Stimulated activated CD4-positive, alpha-beta T cell treated with anti-CD3 and anti-CD28 coated beads, Interleukin-1b, Interleukin-23, amount 100 ng/mL, for 48 hours (primary cell): ENCODE data around the gene SLC22A4.

ENCODE experiments used
- DNase-seq: peaks from one replicate; pipeline ENCODE4 v3.0.0-alpha.2; 2020

Gene SLC22A4

DNA sequence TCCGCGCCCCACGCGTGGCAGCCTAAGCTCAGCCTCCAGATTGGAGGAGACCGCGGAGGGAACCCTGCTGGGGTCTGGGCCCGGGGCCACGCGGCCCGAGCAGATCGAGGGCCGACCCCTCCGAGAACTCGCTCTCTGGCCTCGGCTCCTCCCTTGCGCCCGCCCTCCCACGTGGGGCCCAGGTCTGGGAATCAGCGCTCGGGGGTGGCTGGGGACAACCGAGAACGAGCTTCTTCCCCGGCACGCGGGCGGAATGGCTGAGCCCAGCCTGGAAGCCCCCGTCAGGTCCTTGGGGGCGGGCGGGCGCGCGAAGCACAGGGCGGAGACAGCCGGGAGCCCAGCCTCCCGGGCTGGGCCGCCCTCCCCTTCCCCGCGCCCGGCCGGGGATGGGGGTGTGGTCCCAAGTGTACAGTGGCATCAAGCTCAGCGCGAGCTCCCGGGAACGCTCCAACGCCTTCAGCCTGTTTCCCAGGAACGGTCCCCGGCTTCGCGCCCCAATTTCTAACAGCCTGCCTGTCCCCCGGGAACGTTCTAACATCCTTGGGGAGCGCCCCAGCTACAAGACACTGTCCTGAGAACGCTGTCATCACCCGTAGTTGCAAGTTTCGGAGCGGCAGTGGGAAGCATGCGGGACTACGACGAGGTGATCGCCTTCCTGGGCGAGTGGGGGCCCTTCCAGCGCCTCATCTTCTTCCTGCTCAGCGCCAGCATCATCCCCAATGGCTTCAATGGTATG lies at the start of gene SLC22A4:
SLC22A4 (plus strand) TSS at position 403 of the 736 bp plus-strand sequence; CDS start at position 626, 223 bp downstream.
- DNase-seq = peak; percentile 88

DNA sequence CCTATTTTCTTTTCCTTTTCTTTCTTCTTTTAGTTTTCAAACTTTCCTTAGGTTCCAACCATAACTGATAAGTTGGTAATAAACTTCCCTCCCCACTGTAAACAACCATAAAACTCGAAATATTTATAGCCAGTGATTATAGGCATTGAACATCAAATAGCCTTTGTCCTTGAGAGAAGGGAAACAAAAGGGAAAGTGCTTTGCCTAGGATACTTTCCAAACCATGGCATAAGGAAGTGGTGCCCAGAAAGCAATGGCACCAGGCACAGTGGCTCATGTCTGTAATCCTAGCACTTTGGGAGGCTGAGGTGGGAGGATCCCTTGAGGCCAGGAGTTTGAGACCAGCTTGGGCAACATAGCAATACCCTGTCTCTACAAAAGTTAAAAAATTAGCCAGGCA lies 48.6 kb upstream of the SLC22A4 start:
- DNase-seq = no peak

DNA sequence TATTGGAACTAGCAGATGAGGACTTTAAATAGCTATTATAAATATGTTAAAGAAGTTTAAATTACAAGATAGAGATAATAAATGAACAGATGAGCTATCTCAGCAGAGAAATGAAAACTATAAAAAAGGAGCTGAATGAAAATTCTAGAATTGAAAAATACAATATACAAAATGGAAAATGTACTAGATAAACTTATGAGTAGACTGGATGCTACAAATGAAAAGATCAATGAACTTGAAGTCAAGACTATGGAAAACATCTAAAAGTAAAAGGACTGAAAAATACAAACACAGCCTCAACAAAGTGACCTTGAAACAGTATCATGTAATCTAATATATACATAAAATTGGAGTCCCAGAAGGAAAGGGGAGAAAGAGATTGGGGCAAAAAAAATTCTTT lies 47.4 kb upstream of the SLC22A4 start:
- no peak for DNase-seq

DNA sequence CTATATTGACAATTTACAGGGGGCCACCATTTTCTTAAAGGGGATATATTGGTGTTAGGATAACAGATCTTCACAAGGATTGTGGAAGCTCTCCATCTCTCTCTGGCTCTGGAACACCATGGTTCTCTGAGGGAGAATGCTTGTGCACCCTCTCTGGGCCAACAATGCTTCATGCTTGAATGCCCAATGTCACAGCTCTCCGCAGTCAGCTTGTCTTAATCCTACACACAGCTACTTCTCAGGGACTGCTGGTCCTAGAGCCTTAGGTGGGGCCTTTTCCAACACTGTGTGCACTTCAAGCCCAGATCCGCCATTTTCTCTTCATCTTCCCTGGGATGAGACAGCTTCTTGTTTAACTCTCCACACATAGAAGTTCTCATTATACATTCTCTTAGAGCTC lies 43.6 kb upstream of the SLC22A4 start:
- DNase-seq = no peak

DNA sequence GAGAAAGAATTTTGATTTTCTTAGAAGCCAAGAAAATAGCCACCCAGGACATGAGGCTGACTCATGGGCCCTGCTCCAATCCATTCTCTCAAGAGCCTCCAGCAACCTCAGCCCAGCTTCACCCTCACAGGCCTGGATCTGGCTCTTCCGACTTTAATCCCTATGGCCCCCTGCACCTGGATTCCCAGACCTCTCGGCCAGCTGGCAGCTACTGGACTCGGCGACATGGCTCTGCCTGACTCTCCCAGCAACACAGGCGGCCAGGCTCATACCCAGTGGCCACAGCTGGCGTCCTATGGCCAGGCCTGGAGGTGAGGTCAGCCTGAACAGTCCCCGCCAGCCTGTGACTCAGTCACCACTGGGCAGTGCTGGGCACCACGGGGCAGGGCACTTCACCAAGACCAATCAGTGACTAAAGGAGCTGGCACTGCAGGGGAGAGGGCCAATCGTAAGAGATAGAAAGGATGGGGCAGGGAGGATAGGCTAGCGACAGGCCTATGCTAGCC lies 42.9 kb upstream of the SLC22A4 start:
- DNase-seq = no peak

DNA sequence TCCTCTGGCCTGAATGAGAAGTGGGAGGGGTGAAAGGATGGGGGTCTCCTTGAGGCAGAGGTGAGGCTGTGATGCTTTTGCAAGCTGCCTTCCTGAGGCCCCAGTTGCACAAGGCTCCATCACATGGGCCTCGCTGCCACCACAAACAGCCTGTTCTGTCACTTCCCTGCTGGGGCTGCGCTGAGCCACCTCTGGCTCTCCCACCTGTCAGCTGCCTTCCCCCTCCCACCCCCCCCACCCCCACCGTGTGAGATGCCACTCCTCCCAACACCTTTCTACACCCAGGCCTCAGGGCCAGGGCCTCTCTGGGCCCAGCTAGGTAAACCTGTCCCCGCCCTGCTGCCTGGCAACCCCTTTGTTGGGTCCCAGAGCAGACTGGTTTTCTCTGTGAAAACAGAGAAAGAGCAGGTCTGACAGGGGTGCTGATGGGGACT lies 41.2 kb upstream of the SLC22A4 start:
- DNase-seq = no peak

DNA sequence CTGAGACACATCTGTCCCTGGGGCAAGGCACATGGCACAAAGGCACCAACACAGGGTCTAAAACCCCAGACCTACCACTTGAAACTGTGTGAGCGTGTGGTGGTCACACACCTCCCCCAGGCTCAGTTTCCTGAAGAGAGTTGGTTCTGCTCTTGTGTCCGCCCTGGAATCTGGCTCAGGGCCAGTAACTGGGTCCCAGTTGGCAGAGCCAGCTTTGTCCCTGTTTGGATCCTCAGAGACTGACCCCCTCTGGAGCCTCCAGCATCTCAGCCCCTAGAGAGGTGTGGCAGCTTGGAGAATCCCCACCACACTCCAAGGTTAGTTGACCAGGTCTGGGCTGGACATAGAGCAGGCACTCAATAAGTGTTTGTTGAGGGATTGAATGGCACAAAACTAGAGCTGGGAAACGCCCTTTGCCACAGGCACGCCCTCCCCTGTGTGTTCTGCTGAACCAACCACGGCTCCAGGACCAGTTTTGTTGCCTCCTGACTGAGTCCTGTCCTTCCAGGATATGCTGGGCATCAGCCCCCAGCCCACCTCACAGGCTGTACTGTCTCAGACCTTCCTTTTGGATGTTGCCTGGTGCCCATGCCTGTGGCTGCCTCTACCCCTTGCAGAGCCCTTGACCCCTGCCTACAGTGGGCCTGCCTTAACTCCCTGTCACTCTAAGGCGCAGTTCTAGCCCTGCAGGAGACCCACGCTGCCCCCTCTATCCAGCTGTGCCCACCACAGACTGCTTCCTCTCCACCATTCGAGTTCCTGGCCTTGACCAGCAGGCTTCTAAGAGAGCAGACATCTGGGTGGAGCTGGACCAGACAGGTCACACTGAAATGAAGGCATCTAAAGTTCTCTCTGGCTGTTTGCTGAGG lies 40.5 kb upstream of the SLC22A4 start:
- no peak for DNase-seq

DNA sequence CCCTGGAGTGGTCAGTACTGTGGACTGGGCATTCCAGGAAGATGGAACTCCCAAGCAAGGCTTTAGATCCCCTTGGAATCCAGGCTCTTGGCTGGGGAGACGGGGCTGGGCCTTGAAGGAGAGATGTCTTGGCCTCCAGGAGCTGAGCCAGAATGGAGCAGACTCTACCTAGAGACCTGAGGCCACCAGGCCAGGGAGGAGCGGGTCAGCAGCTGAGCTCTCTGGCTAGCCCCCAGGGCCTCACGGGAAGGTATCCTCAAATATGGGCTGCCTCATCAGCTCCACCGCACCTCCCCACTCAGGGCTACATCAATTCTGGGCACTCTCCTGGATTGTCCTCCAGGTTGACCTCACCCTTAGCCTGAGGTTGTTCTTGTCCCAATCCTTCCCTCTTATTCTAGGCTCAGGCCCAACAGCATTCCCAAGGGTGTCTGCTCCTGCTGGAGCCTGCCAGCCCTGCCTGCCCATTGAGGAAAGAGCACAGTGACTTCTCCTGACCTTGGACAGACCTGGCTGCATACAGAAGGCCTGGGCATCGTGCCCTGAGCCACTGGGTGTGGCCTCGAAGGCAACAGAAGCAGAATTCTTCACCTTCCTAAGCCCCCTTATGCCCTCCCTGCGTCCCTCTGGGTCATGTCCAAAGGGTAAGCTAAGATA lies 39.7 kb upstream of the SLC22A4 start:
- no peak for DNase-seq

DNA sequence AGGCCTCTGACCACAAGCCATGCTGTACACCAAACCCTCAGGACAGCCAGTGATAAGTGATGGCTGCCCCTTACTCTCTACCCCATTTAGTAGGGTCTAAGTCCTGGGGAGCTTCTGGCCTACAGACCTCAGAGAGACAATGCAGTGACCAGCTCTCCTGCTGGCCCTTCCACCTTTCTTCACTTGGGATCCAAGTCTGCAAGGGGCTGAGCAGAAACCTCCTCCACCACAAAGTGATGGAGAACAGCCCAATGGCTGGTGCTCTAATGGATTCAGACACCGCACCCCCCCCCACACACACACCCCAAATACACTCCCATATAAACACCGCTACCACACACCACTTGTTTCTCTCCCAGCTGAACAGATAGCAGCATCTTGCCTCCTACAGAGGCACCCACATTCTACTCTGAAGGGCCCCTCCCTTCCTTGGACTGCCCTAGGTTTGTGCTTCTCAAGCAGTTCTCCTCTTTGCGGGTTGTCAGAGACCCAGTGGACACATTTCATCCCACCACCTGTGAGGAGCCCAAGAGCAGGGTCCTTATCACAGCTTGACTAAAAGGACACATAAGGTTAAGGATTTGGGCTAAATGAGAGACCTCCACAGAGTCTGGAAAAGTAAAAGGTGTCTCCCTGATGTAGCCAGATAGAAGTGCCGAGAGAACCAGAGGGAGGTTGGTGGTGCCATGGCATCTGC lies 38.0 kb upstream of the SLC22A4 start:
- no peak for DNase-seq

DNA sequence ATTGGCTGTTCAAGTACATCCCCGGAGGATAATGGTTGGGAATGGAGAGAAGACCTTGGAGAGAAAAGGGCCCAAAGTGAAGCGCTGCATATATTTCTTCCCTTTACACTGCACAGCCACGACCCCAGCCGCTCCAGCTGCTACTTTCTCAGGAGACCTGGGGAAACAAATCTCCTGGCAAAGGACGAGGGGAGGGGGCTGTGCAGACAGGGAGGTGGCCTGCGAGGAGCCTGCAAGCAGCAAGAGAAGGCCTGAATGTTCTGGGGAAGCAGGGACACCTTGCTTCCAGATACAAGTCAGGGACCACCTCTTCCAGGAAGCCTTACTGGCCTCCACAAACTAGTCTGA lies 37.4 kb upstream of the SLC22A4 start:
- DNase-seq = no peak

DNA sequence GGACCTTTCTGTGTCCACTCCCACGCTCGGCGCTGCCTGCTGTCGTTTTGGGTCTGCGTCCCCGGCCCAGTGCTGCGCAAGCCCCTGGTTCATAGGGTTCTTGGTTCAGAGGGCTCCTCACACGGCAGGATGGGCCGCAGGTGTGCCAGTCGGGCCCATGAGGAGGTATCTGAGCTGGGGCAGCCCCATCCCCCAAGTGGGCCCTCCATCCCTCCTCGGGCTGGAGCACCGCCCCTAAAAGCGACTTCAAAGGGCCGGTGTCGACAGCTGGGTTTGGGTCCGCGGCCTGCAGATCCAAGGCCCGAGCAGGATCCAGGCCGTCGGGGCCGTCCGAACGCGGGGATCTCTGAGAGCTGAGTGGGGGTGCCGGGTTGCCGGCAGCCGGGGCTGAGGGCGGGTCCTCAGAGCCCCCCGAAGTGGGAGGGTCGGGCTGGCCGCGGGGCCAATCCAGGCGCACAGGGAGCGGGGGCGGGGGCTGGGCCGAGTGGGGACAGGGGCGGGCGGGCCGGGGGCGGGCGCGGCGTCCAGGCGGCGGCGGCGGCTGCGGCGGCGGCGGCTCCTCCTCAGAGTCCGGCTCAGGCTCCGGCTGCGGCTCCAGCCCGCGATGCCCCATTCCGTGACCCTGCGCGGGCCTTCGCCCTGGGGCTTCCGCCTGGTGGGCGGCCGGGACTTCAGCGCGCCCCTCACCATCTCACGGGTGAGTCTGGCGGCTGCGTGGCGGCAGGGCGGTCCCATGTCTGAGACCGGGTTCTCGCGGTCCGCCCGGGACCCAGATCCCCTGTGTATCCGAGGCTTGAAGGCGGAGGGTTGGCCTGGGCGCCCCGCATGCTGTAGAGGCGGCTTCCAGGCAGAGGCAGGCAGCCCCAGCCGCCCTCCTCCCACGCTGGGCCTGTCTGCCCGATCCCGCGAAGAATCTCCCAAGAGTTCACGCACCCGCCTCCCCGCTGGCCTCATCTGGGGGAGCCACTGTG lies 36.8 kb upstream of the SLC22A4 start, which contains the start of gene PDLIM4:
PDLIM4 (plus strand) TSS at position 566 of the 971 bp plus-strand sequence; CDS start at position 605, 39 bp downstream.
- no peak for DNase-seq

DNA sequence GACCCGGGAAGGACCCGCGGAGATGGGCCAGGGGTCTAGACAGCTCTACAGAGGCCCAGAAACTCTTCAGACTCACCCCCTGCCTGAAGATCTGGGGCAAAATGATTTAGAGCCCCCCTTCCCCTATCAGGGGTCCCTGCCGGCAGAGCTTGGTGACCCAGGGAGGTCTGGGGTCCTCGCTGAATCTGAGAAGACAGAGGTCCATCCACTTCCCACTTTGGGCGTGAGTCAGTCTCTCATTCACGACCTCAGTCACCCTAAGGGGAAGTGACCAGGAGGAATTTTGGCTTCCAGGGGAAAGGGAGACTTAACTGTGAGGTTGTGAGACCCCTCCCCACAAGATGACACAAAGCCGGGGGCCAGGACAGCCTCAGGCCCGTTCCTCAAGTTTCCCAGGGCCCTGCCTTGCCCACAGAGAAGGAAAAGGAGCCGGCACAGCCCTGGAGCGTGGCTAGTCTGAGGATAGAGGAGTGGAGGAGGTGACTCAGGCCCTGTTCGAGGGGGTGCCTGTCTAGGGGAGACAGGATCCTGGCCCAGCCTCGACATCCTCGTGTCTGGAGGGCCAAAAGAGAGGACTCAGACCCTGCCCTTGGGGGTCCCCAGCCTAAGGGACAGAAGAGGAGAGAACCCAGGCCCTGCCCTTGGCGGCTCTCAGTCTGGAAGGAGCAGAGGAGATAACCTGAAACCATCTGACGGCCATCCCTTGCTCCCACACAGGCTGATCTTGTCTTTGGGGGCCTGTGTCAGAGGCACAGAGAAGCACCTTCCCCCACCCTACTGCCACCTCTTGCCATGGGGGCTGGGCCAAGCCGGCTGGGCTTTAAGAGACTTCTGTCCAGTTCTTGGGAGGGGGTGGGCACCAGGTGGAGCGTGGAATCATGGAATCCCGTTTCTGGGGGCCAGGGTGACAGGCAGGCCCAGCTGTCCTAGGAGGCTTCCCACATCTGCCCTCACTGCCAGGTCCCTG lies 35.8 kb upstream of the SLC22A4 start:
- DNase-seq = no peak

DNA sequence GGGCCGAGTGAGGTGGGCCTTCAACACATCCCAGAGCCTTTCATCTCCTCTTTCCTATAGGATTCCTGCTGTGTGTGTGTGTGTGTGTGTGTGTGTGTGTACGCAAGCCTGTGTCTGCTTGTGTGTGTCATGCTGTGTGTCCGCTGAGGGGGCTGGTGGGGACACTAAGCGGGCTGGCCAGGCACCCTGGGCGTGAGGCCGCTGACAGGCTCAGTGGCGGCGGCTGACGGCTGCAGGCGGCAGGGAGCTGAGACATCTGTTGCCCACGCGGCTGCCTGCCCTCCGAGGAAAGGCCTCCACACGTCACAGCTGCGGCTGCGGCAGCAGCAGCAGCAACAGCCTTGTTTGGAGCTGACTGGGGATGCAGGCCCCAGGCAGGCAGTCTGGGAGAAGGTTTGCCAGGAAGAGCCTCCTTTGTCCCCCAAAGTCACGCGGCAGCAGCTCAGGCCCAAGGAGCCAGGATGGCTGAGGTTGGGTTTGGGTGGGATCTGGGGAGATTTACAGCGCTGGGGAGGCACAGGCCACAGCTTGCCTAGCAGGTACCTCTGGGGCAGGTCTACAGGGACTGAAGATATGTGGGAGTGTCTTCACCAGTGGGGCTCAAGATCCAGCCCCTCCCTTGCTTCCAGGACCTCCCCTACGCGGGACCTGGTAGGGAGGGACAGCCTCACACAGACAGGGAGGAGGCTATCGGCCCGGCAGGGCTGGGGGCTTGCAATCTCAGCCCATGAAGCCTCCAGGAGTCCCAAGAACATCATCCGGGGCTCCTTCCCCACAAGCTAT lies 34.9 kb upstream of the SLC22A4 start:
- DNase-seq = no peak

DNA sequence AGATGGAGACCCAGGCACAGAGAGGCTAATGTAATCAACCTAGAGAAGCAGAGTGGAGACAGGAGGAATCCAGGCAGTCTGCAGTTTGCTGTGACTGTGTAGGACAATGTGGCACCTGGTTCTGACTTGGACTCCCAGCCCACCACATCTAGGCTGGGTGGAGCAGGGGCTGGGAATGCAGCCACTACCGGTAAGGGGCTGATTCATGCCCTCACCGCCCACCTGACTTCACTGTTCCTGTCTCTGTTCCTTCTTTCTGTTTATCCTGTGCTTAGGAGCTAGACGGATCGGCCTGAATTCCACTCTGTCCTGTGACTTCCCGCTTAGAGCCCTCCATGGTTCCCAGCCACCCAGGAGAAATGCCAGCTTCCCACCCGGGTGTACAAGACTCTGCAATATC lies 34.1 kb upstream of the SLC22A4 start:
- no peak for DNase-seq

DNA sequence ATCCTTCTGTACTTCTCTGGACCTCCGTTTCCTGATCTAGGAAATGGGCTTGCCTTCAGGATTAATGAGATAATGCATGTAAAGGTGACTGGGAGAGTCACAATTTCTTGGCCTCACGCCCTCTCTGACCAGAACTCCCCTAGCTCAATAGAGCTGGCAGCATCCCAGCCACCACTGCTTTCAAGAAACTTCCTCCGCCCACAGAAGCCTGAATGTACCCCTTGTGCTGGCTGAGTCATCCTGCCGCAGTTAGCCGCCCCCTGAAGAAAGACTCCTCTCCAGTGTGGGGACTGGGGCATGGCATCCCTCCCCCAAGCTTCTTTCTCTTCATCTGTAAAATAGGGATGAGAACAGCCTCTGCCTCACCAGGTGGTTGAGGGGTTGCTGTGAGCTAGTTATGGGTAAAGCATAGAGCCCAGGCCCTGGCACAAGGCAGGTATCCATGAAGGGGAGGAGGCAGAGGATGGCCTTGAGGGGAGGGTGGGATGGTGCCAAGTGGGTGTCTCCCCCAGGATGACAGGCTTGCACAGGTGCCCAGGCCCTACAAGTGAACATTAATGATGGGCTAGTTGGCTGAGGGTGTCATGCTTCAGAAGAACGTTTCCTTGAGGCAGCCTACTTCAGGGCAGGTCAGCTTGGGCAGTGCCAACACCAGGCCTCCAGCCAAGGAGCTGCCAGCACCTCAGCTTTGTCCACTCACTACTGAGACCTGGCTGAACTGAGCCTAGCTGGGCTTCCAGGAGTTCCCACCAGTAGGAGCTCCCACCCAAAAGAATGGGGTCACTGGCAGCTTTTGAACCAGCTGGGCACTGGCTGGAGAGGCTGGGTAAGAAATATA lies 33.3 kb upstream of the SLC22A4 start:
- DNase-seq = peak; percentile 48

DNA sequence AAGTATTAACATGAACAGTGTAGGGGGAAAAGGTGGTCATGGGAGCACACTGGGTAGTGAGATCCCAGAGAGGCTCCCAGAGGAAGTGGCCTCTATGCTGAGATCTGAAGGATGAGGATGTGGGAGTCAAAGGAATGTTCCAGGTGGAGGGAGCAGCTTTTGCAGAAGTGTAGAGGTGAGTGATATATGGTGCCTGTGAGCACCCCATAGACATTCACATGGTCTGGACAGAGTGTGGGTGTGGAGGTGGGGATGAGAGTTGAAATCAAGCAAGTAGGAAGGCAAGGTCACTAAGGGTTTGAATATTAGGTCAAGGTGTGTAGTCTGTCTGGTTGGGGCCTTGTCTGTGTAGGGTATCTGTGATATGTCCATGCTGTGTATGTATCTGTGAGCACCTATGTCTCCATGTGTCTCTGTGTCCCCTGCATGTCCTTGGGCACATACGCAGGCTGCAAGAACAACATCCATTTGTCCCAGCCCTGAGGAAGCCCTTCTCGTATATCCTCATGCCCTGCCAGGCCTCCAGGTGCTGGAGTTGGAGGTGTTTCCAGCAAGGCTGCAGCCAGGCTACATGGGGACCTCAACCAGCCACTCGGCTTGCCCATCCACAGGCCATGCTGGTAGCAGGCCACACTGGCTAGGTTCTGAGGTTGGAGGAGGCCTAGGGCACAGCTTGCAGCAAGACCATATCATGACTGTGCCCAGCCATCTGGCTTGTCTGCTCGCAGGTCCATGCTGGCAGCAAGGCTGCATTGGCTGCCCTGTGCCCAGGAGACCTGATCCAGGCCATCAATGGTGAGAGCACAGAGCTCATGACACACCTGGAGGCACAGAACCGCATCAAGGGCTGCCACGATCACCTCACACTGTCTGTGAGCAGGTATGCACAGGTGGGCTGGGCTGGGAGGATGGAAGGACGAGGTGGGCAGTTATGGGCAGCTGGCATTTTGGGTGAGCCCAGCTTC lies 32.0 kb upstream of the SLC22A4 start:
- DNase-seq = no peak

DNA sequence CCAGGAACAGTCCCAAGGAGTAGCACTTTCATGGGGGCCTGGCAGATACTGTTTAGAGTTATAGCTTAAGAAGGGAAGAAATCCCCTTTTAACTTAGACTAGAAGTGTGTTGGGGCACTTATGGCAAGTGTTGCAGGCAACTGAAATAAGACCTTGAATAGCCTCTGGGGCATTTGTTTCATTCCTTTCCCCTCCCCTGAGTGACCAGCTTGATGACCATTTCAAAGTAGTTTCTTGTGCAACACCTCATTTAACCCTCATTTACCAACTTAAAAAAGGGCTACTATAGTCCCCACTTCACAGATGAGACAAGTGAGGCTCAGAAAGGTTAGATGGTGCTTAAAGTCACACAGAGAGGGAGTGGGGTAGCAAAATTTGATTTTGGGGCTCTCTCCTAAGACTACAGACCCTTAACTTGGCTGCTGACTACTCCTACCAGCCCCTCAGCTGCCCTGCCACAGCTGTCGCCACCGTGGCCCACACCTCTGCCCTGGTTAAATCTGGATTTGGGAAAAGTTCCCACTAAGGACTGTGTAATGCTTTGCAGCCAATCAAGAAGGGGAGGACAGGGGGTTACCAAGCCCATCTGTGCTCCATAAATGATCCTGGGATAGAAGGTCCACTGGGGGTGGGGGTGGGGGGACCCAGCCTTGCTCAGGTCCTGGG lies 31.2 kb upstream of the SLC22A4 start:
- DNase-seq = no peak
